HG02840 (cell line): Measurements from ENCODE around the gene PROZ.

ENCODE experiments used
- ATAC-seq: cut with Tn5 transposase; IDR thresholded peaks from one replicate; pipeline ENCODE4 v1.9.1; 2021; ENCODE audit warnings: mild to moderate bottlenecking, moderate library complexity, moderate number of reproducible peaks; ENCODE audit not compliant: unreplicated experiment, low FRiP score

PROZ gene

GRCh38 chr13:113171250-113172125, 13.0 kb downstream of the PROZ start:
- no peak for ATAC-seq

- no peak for ATAC-seq
Observed at GRCh38 chr13:113172419-113172926, 14.0 kb downstream of the PROZ start.

GRCh38 chr13:113176280-113176679, 17.8 kb downstream of the PROZ start:
- no peak for ATAC-seq

- ATAC-seq: no peak
Observed at GRCh38 chr13:113176822-113177221, 18.4 kb downstream of the PROZ start.

GRCh38 chr13:113178070-113178895, 19.8 kb downstream of the PROZ start:
- no peak for ATAC-seq

GRCh38 chr13:113178896-113179167, 20.4 kb downstream of the PROZ start:
- ATAC-seq: no peak

GRCh38 chr13:113179374-113180230, 21.2 kb downstream of the PROZ start:
- ATAC-seq: no peak

GRCh38 chr13:113182046-113182445, 23.6 kb downstream of the PROZ start:
- ATAC-seq: no peak

GRCh38 chr13:113183450-113184129, 25.1 kb downstream of the PROZ start:
- no peak for ATAC-seq

- no peak for ATAC-seq
Observed at GRCh38 chr13:113184568-113185440, 26.4 kb downstream of the PROZ start.

GRCh38 chr13:113186061-113186900, 27.8 kb downstream of the PROZ start:
- peak; percentile 76 for ATAC-seq

GRCh38 chr13:113187263-113187669, 28.8 kb downstream of the PROZ start:
- no peak for ATAC-seq

GRCh38 chr13:113187883-113188665, 29.6 kb downstream of the PROZ start:
- ATAC-seq: no peak

- ATAC-seq: no peak
Observed at GRCh38 chr13:113190181-113190580, 31.7 kb downstream of the PROZ start.

- no peak for ATAC-seq
Observed at GRCh38 chr13:113192279-113192678, 33.8 kb downstream of the PROZ start.

GRCh38 chr13:113192902-113193301, 34.5 kb downstream of the PROZ start:
- ATAC-seq: no peak

GRCh38 chr13:113195360-113195759, 36.9 kb downstream of the PROZ start:
- no peak for ATAC-seq
